GM18858 (cell line): ENCODE data around the gene NEUROG2.
A peak's percentile ranks its signal among the peaks of the same experiment; 100 is the strongest.

Experiments used
- ATAC-seq: cut with Tn5 transposase; IDR thresholded peaks from one replicate; pipeline ENCODE4 v1.9.1; 2021; ENCODE audit not compliant: unreplicated experiment

The NEUROG2 gene

DNA sequence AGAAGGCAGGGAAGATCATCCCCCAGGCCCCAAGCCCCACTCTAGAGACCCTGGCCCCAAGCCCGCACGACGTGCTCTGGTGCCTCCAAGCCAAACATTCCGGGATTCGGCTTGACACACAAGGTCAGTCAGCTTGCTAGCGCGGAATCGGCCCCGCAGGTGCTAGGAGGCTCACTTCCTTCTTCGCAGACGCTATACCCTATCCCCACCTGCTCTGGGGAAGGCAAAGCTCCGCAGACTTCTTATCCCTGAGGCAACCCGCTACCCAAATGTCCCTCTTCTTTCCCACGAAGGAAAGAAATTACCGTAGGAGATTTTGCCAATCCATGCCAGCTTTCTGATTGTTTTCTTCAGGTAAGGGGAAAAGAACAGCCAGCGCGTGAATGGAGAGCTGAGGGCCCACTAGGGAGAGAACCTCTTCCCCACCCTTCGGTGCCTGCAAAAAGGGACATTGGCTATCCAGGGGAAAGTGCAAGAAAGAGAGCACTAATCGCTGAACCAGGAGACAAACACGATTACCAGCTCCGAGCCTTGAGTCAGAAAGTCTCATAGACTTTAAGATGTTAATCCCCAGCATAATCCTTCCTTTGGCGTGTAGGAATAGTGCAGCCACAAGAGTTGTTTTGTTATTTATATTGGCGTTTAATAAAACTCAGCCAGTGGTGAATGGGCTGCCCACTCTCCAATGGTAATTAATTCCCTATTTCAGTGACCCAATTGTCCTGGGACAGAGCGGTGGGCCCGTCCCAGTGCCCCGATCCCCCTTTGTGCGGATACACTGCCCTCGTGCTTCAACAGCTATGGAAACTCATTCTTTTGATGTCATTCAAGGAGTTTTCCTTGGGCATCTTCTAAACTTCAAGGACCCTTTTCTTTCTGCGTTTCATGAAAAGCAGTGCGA, 5.4 kb upstream of the NEUROG2 start:
- ATAC-seq: no peak

GRCh38 chr4:112520598-112521122, 4.7 kb upstream of the NEUROG2 start:
- no peak for ATAC-seq

DNA sequence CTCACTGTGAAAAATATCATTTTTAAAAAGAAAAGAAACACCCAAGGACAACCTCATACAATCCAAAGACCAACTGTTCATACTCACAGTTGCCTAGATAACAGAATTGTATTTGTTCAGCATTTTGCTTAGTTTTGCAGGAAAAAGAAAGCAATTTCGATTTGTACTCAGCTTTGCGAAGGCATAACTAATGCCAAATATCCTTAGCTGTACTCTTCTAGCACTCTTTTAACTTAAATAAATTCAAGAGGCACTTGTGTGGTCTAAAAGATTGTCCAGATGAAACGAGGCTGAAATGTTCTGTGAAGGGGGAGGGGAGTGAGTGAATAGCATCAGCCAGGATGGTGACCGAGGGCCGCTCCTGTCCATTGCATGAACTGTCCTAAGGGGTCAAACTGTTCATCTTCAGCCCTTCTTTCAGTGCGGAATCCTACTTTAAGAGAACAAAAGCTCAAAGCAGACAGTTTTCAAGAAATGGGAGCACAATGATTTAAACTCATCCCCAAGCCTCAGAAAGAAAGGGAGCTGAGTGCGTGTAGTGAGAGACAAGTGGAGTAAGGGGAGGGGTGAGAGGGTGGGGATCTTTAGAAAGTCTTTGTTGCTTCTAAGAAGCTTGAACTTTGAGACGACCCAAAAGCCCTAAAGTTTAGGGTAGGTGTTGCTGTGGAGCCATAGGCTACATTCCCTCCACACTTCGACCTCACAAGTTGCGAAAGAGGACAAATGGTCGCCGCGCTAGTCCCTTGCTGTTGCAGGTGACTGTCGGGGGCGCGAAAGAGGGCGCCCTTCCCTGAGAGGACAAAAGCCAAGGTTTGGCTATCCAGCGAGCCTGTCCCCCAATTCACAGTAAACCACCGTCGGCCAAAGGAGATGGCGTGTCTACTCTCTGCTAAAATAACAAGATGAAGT, 4.0 kb upstream of the NEUROG2 start:
- ATAC-seq: no peak

DNA sequence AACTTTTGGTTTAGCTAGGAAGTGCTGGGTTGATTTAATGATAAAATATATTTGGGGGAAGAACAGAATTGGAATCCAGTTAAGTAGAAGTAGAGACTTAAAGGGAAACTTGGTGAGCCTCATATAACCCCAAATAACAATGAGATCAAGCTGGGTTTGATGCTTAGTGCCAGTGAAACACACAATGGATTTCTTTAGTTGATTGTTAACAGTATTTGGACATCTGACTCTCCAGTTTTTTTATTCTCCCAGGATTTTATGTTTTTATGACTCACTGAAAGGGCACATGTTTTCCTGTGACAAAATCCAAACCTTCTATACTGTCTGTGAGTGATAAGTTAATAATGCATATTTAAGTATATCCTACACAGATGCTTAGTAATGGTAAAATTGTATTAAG, 2.7 kb upstream of the NEUROG2 start:
- no peak for ATAC-seq

- ATAC-seq: no peak
Measured at GRCh38 chr4:112517911-112518310, 1.9 kb upstream of the NEUROG2 start.

- ATAC-seq: peak; percentile 24
Measured at GRCh38 chr4:112517067-112517634, 1.2 kb upstream of the NEUROG2 start.

- ATAC-seq: peak; percentile 27
Measured at GRCh38 chr4:112516471-112517066, 589 bp upstream of the NEUROG2 start.

GRCh38 chr4:112515198-112516065, 548 bp downstream of the NEUROG2 start:
- peak; percentile 24 for ATAC-seq

GRCh38 chr4:112514647-112515197, 1.3 kb downstream of the NEUROG2 start:
- ATAC-seq: no peak

GRCh38 chr4:112513971-112514646, 1.9 kb downstream of the NEUROG2 start:
- peak; percentile 16 for ATAC-seq

DNA sequence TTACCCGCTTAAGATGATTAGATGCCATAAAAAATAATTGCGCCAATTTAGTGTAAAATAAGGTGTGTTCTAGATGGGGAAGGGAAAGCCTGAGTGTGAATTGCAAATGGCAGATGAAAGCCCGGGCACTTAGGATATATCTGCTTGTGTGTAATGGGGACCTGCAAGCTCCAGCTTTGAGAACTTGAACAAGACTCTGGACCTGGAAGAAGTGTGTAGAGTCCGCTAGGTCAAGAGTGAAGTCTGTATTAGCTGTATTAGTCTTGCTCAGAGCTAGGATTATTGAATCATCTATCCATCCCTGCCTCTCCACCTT, 4.2 kb downstream of the NEUROG2 start:
- no peak for ATAC-seq

DNA sequence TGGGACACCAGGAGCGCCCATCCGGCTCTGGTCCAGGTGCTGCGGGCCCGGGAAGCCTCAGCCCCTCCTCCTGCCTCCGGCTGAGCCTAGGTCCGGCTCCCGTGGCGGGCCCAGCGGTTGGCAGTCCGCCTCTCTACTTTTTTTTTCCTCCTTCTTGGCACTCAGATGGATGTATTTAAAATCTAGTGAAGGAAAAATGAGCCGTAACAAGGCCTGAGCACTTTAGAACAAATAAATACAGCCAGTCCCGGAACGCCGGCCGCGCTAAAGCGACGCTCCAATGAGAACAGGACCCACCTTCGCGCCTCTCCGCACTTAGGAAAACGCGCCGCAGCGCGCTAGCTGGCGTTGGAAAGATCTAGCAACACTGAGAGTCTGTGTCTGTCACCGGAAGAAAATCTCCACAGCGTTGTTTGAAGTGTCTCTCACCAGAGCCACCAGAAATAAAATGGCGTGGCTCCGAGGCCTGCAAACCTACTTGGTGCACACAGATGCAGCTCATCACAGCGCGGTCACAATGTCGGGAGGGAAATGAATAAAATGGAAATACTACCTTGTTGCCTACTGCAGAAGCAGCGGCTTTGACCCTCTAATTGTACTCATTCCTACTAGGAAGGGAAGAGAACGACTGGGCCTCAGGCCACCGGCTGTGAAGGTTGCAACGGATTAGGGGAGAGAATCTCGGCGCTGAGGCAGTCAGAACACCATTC, 4.7 kb downstream of the NEUROG2 start:
- no peak for ATAC-seq

GRCh38 chr4:112510291-112511092, 5.5 kb downstream of the NEUROG2 start:
- no peak for ATAC-seq

- ATAC-seq: no peak
Measured at GRCh38 chr4:112509243-112510141, 6.5 kb downstream of the NEUROG2 start.

- no peak for ATAC-seq
Measured at GRCh38 chr4:112508356-112508755, 7.6 kb downstream of the NEUROG2 start.

DNA sequence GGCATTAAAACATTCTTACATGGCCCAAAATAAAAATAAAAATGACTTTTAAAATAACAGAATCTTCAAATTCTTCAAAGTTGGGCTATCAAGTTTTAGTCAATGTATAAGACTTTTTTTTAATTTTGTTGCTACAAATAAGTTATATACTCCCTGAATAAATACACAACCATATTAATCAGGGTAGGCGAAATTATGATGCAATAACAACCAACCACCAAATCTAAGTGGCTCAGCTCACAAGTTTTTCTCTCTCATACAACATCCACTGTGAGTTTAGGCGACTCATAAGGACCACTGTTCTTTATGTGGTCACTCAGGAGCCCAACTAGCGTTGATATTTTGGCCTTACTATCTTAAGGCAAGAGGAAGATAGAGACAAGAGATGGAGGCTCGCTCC, 11.2 kb downstream of the NEUROG2 start:
- no peak for ATAC-seq

- ATAC-seq: no peak
Measured at GRCh38 chr4:112502871-112503270, 13.1 kb downstream of the NEUROG2 start.
